Endothelial cell of umbilical vein (primary cell): ENCODE results near the gene NCEH1. TPM values are rescaled to one million over a fixed set of nuclear protein-coding genes. Genes with fewer than 3 reads are reported as not detected.

ENCODE experiments used
- BruUV-seq: library from RNA; stranded (reverse); fragments of 400-500 nt; replicated peaks from 2 replicates; lab custom pipeline; 2021; lab: Mats Ljungman, UMichigan
- CTCF ChIA-PET: fragments of 300-600, 350-600 bp; sonication (Branson Sonifier 250); formaldehyde crosslinking; loops from one replicate; lab custom pipeline; 2021; ENCODE audit warnings: antibody characterized with exemption, inconsistent platforms; lab: Charles Lee
- POLR2A ChIA-PET: fragments of 300-600, 350-600 bp; sonication (Branson Sonifier 250); formaldehyde crosslinking; loops from one replicate; lab custom pipeline; 2021; ENCODE audit warnings: antibody characterized with exemption, inconsistent platforms; lab: Charles Lee
- DNase-seq: peaks from one replicate; pipeline ENCODE4 v3.0.0-alpha.2; 2011; ENCODE audit warnings: low read depth, low spot score
- FAIRE-seq: peaks from 2 replicates; lab custom pipeline; 2011; peaks lifted over from hg19 to GRCh38; lab: Jason Lieb, UNC
- H2AFZ ChIP-seq: 2 replicates; pipeline ENCODE4 v1.6.0; 2012; ENCODE audit warnings: low read depth, low read length, control low read depth, inconsistent platforms
- H3K27ac ChIP-seq: 2 replicates; pipeline ENCODE4 v1.5.1; 2011; ENCODE audit warnings: low read depth, mild to moderate bottlenecking, control low read depth, low read length, moderate library complexity; ENCODE audit not compliant: insufficient read depth
- H3K27me3 ChIP-seq, 2 experiments: 2 replicates each; pipeline versions ENCODE4 v1.6.0 to v1.6.1; 2011; ENCODE audit warnings: low read length in 2 of 2, mixed read lengths in 1 of 2; ENCODE audit not compliant: control insufficient read depth in 2 of 2, insufficient read depth in 2 of 2
- H3K36me3 ChIP-seq, 2 experiments: 2 replicates in 1 of 2; 3 replicates in 1 of 2; pipeline ENCODE4 v1.5.1; 2011; ENCODE audit warnings: low read length in 2 of 2, mild to moderate bottlenecking in 1 of 2, moderate library complexity in 1 of 2; ENCODE audit not compliant: control insufficient read depth in 2 of 2, insufficient read depth in 2 of 2; ENCODE audit errors: extremely low read depth in 1 of 2
- H3K4me1 ChIP-seq: 3 replicates; pipeline ENCODE4 v1.5.1; 2011; ENCODE audit warnings: mild to moderate bottlenecking, low read length; ENCODE audit not compliant: control insufficient read depth, insufficient read depth; ENCODE audit errors: extremely low read depth
- H3K4me2 ChIP-seq: 2 replicates; pipeline ENCODE4 v1.6.1; 2011; ENCODE audit warnings: low read length, control low read depth, mixed read lengths; ENCODE audit not compliant: insufficient read depth
- H3K4me3 ChIP-seq, 3 experiments: fragments of 200-600 bp in 1 of 3; sonication (generic), shearing (Covaris generic) in 1 of 3; replicated peaks in 1 of 3; 2 replicates each; pipeline ENCODE4 v1.5.1; 2011 to 2016; ENCODE audit warnings: control low read depth in 3 of 3, low read length in 3 of 3, mild to moderate bottlenecking in 2 of 3, inconsistent platforms in 1 of 3, low read depth in 1 of 3, moderate library complexity in 1 of 3; ENCODE audit not compliant: insufficient read depth in 1 of 3
- H3K79me2 ChIP-seq: 2 replicates; pipeline ENCODE4 v1.6.0; 2012; ENCODE audit warnings: low read length, inconsistent platforms; ENCODE audit not compliant: control insufficient read depth, insufficient read depth
- H3K9ac ChIP-seq: replicated peaks from 2 replicates; pipeline ENCODE3; 2011; ENCODE audit warnings: low read length, control low read depth; ENCODE audit not compliant: insufficient read depth; ENCODE audit errors: extremely low read depth
- H3K9me1 ChIP-seq: replicated peaks from 3 replicates; pipeline ENCODE4 v1.6.0; 2011; ENCODE audit warnings: mild to moderate bottlenecking, low read length; ENCODE audit not compliant: control insufficient read depth, insufficient read depth; ENCODE audit errors: extremely low read depth
- H3K9me3 ChIP-seq: replicated peaks from 2 replicates; pipeline ENCODE4 v1.5.1; 2012; ENCODE audit warnings: low read length, inconsistent platforms; ENCODE audit not compliant: control insufficient read depth, insufficient read depth
- H4K20me1 ChIP-seq: replicated peaks from 2 replicates; pipeline ENCODE3; 2011; ENCODE audit warnings: mild to moderate bottlenecking, low read length; ENCODE audit not compliant: control insufficient read depth, insufficient read depth; ENCODE audit errors: extremely low read depth
- CTCF ChIP-seq, 2 donors: IDR thresholded peaks; 1 replicate in 1 of 2; 2 replicates in 1 of 2; pipeline ENCODE4 v1.5.1; 2011; ENCODE audit warnings: low read length in 2 of 2, mild to moderate bottlenecking in 2 of 2, moderate library complexity in 2 of 2, control low read depth in 1 of 2, inconsistent platforms in 1 of 2, low read depth in 1 of 2; ENCODE audit not compliant: insufficient read depth in 1 of 2; ENCODE audit errors: extremely low read depth in 1 of 2
- EZH2 ChIP-seq: IDR thresholded peaks from 2 replicates; pipeline ENCODE4 v1.6.1; 2012; ENCODE audit warnings: borderline replicate concordance, low read depth, mild to moderate bottlenecking, moderate library complexity, low read length, inconsistent platforms; ENCODE audit not compliant: severe bottlenecking
- FOS ChIP-seq: IDR thresholded peaks from 2 replicates; pipeline ENCODE4 v1.6.1; 2011; ENCODE audit warnings: mild to moderate bottlenecking, low read length, moderate library complexity, borderline replicate concordance; ENCODE audit not compliant: insufficient read depth
- GATA2 ChIP-seq: IDR thresholded peaks from 2 replicates; pipeline ENCODE4 v1.7.0; 2011; ENCODE audit warnings: low read depth, mild to moderate bottlenecking, moderate library complexity, mixed read lengths, low read length; ENCODE audit not compliant: insufficient read length, insufficient read depth
- JUN ChIP-seq: IDR thresholded peaks from 2 replicates; pipeline ENCODE4 v1.6.1; 2011; ENCODE audit warnings: borderline replicate concordance, low read depth; ENCODE audit not compliant: insufficient read length, insufficient read depth
- POLR2A ChIP-seq: IDR thresholded peaks from 2 replicates; pipeline ENCODE4 v1.6.1; 2012; ENCODE audit warnings: low read depth, mild to moderate bottlenecking, control low read depth, low read length
- POLR2AphosphoS5 ChIP-seq: IDR thresholded peaks from 2 replicates; pipeline ENCODE4 v1.6.1; 2012; ENCODE audit warnings: low read depth, mild to moderate bottlenecking, control low read depth, low read length, moderate library complexity; ENCODE audit not compliant: insufficient read depth
- dilution Hi-C: fragments of 300-500 bp; cut with MboI; formaldehyde crosslinking; loops from one replicate; pipeline ENCODE4 v1.15.0; 2019; ENCODE audit warnings: low sequenced_read_pairs; ENCODE audit not compliant: extremely low pct_ligation_motif_present
- intact Hi-C: fragments of 100-400 bp; cut with micrococcal nuclease; formaldehyde crosslinking; loops from one replicate; pipeline ENCODE4 v1.10.0; 2022
- polyA plus RNA-seq, 4 experiments: library from polyadenylated mRNA; depleted of rRNA in 3 of 4; stranded (reverse) in 3 of 4; unstranded in 1 of 4; fragments of >200 nt; gene quantifications; 2 replicates each; pipeline versions ENCODE4 v1.2.1 to v1.2.3, GENCODE V29; 2011 to 2012; ENCODE audit warnings: missing spikeins in 1 of 4
- total RNA-seq: library from RNA; stranded (reverse); gene quantifications from 2 replicates; pipeline ENCODE4 v1.2.3, GENCODE V29; 2021

NCEH1 gene
- total and polyA plus RNA-seq, 2 donors (not counting 3 experiments of a cell fraction or from before 2014, with no cell fraction given) = 10.0 to 20.3 TPM

GRCh38 chr3:172596394-172596706 lies 114.5 kb downstream of the NCEH1 start:
- H3K27ac ChIP-seq = no peak overlapping the region

DNA sequence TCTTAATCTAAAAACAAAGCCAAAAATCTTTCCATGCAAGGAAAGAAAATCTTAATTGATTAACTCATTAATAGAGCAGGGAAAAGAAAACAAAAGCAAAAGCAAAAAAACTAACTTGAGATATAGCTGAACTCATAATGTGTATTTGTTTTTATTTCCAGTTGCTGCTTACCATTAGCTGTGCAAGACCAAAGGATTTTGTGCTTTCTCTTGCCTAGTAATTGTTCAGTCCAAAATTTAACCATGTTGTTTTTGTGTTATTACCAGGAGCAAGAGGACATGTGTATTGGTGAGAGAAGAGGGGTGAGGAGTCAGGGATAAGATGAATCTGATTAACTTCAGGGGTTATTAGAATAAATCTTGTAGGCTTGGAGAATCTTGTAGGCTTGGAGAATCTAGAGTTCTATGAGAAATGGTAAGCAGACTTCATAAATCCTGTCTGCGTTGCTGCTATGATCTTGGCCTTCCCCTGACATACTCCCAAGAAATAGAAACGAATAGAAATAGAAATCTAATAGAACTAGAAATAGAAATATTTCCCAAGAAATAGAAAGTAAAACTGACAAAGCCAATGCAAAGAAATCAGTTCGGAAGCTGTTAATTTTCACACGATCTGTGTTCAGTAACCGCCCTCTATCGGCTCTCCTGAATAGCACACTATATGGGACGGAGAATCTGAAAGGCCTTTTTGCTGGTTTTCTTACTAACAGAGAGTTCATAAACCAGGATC lies 115.0 kb downstream of the NCEH1 start:
- ChIA-PET CTCF (interaction anchor here (0.5 to 5.0 kb wide), 65 partner anchors 9 to 446 kb away, joined by 3 to 56 read pairs (median 6); partner anchors contain the start of genes ECT2, NCEH1 and TNFSF10), POLR2A (interaction anchor here (0.7 to 0.8 kb wide), 2 partner anchors 76 to 119 kb away, joined by 3 read pairs; no protein-coding TSS in a partner anchor)
- Histone ChIP-seq H3K9me1 (no peaks in the 10 kb centered on the region), H3K36me3 (no peaks in the 10 kb centered on the region), H3K9me3 (no peaks in the 10 kb centered on the region), H3K27me3 (no peaks in the 10 kb centered on the region), H3K4me3 (peak overlapping the region in 2 of 3 experiments; percentile 18 to 53), H3K27ac (peak overlapping the region; percentile 19), H3K4me2 (peak overlapping the region; percentile 60), H3K4me1 (peaks cover 16% of the 10 kb centered on the region), H4K20me1 (no peaks in the 10 kb centered on the region), H3K79me2 (no peaks in the 10 kb centered on the region), H3K9ac (peak overlapping the region; percentile 35), H2AFZ (peak overlapping the region; percentile 38)
- no TSS peak for BruUV-seq
- intact Hi-C loops (loop anchor here (1.0 kb wide), 3 partner anchors 27 to 106 kb away; no protein-coding TSS in a partner anchor), dilution Hi-C loops (no loop called here)
- FAIRE-seq (peak; percentile 92), DNase-seq (peak; percentile 78)
- TF ChIP-seq JUN = no peak
- peak; percentile 70 to 73 for TF ChIP-seq CTCF (IDR thresholded peaks at IDR 0.05; ENCODE audit: extremely low read depth in 1 of 2, insufficient read depth in 1 of 2, low read depth in 1 of 2, low read length in 2 of 2)

More at GRCh38 chr3:172596394-172596706, 114.5 kb downstream of the NCEH1 start:
- Histone ChIP-seq H3K4me2 (peak overlapping the region; percentile 60), H2AFZ (no peak overlapping the region), H3K4me3 (no peak overlapping the region), H3K4me1 (peaks cover 16% of the 10 kb centered on the region), H3K79me2 (no peaks in the 10 kb centered on the region), H3K9me1 (no peaks in the 10 kb centered on the region), H3K27me3 (no peaks in the 10 kb centered on the region), H3K36me3 (no peaks in the 10 kb centered on the region), H4K20me1 (no peaks in the 10 kb centered on the region), H3K9ac (no peak overlapping the region), H3K9me3 (no peaks in the 10 kb centered on the region)
- no peak for FAIRE-seq
- no TSS peak for BruUV-seq
- CTCF ChIA-PET = interaction anchor here (0.7 to 5.0 kb wide), 52 partner anchors 11 to 264 kb away, joined by 3 to 56 read pairs (median 6); partner anchors contain the start of gene TNFSF10
- no peak for DNase-seq
- POLR2A ChIA-PET = no interaction called here
- TF ChIP-seq POLR2A (no peak), POLR2AphosphoS5 (no peak), GATA2 (no peak), JUN (no peak), FOS (no peak), EZH2 (no peak)
- intact Hi-C loops (loop anchor here (1.0 kb wide), 3 partner anchors 27 to 106 kb away; no protein-coding TSS in a partner anchor), dilution Hi-C loops (no loop called here)
